ENCODE results near the gene POU2F3.

Gene POU2F3

GRCh38 chr11:120350637-120351036, 110.7 kb downstream of the POU2F3 start:
- DNase-seq = no peak

DNA sequence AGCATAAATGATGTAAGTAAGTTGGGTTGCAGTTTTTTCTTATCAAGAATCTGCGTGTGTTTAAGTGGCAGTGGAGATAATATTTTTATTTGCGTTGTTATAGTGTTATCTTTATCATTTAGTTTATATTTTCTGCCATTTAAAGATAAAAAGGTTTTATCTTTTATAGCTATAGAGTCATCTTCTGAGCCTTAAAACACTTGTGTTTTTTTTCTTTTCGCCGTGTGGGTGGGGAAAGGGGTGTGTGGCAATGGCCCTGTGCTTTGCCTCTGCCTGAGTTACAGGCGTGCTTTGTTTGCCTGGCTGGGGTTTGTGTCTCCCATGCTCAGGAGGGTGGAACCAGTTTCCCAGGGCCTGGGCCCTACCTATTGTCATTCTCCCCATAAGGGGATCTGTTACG, 112.5 kb downstream of the POU2F3 start:
- DNase-seq = no peak

DNA sequence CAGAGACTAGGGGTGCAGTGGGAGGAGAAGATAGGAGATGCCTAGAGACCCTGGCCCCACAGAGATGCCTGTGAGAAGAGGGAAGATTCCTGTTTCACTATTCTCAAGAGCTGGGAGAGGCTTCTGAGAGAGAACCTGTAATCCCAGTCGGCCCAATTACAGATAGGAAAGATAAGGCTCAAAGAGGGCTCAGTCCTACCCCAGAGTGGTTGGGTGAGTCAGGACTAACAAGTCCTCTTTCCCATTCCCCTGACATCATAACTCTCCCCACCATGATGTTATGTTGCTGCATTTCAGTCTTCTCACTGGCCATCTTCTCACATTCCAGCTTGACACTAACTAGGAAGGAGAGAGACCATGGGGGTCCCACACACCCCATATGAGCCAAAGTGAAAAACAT, 114.1 kb downstream of the POU2F3 start:
- DNase-seq = no peak

GRCh38 chr11:120354779-120355178, 114.8 kb downstream of the POU2F3 start:
- DNase-seq = no peak

- DNase-seq = no peak
Measured at GRCh38 chr11:120357620-120358019, 117.7 kb downstream of the POU2F3 start.

DNA sequence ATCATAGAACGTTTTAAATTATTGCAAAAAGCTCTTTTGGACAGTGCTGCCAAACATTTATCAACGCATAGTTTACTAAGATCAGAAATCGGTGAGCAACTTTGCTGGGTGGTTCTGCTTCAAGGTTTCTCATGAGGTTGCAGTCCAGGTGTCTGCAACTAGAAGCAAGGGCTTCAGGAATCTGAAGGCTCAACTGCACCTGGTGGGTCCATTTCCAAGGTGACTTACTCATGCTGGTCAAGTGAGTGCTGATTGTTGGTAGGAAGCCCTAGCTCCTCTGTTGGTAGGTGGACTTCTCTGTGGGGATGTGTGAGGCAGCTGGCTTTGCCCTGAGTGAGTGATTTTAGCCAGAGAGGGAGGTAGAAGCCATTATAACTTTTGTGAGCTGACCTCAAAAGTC, 118.8 kb downstream of the POU2F3 start:
- no peak for DNase-seq

GRCh38 chr11:120363436-120363835, 123.5 kb downstream of the POU2F3 start:
- DNase-seq = no peak

DNA sequence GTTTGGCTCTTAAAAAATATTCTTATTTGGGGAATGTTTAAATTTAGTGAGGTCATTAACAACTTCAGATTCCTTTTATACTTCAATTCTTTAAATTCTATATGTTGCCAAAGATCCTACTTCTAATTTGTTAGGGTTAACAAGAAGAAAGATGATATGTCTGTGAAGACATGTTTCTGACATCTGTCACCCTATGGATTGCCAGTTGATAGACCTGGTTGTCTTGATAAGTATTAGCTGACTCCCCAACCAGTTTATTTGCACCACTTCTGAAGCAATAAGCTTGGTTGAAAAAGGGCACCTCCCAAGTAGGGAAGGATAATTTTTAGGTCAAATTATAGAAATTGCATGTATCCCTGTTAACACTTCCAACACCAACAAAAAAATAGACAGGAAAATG, 125.6 kb downstream of the POU2F3 start:
- DNase-seq = no peak
